VCaP (cell line): ENCODE results near the gene GRAMD1A.

Experiments
- H3K27ac ChIP-seq: fragments of 450-650 bp; 2 replicates; pipeline ENCODE4 v1.5.1; 2017
- TF ChIP-seq, protein P1 (sequence below): fragments of 450-650 bp; conservative IDR thresholded peaks from 2 replicates; pipeline ENCODE4 v1.5.1; 2017; ENCODE audit warnings: mild to moderate bottlenecking, moderate library complexity

The GRAMD1A gene

DNA sequence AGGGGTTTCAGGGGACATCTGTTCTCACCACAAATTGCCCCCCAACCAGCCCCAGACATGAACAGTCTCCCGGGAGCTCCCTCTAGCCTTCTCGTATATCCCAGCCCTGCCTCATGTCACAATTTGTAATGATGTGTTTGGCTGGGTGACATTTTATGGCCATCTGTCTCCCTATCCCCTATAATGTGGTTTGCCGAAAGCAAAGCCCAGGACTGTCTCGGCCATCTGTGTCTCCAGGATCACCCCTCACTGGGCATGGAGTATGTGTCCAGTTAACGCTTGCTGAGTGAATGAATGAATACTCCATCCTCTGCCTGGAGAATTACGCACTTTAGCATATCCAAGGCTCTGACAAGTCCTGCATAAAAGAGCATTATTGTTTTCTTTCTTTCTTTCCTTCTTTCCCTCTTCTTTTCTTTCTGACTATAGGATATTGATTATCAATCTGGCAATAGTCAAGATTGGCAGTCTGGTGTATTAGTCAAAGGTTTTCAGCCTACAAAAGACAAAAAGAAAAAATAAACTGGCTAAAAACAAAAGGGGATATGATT, 56.5 kb downstream of the GRAMD1A start:
- H3K27ac ChIP-seq, result no peak overlapping the region
- TF ChIP-seq, protein P1, sequence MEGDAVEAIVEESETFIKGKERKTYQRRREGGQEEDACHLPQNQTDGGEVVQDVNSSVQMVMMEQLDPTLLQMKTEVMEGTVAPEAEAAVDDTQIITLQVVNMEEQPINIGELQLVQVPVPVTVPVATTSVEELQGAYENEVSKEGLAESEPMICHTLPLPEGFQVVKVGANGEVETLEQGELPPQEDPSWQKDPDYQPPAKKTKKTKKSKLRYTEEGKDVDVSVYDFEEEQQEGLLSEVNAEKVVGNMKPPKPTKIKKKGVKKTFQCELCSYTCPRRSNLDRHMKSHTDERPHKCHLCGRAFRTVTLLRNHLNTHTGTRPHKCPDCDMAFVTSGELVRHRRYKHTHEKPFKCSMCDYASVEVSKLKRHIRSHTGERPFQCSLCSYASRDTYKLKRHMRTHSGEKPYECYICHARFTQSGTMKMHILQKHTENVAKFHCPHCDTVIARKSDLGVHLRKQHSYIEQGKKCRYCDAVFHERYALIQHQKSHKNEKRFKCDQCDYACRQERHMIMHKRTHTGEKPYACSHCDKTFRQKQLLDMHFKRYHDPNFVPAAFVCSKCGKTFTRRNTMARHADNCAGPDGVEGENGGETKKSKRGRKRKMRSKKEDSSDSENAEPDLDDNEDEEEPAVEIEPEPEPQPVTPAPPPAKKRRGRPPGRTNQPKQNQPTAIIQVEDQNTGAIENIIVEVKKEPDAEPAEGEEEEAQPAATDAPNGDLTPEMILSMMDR, result no peak

- TF ChIP-seq, protein P1, result no peak
- H3K27ac ChIP-seq, result no peak overlapping the region
Observed at GRCh38 chr19:35058370-35058769, 58.2 kb downstream of the GRAMD1A start.

DNA sequence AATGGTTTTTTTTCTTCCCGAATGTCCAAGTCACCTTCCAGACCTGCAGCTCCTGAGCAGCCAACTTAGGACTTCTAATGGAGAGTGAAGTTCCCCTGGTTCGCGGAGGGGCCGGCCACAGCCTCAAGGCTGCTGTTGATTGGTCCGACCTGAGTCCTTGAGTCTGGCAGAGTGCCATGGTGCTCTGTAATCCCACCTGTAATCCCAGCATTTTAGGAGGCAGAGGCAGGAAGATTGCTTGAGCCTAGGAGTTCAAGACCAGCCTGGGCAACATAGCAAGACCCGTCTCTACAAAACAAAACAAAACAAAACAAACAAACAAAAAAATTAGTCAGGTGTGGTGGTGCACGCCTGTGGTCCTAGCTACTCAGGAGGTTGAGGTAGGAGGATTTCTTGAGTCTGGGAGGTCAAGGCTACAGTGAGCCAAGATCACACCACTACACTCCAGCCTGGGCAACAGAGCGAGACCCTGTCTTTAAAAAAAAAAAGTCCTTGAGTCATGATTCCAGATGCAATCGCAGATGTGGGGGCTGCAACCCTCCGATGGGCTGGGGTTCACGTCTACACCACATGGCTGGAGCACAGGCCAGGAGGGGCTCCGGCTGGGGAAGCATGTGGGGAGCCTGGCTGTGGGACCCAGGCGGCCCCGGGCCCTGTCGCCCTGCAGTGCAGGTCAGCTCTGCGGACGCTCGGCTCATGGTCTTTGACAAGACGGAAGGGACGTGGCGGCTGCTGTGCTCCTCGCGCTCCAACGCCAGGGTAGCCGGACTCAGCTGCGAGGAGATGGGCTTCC, 59.1 kb downstream of the GRAMD1A start:
- TF ChIP-seq, protein P1, result no peak

DNA sequence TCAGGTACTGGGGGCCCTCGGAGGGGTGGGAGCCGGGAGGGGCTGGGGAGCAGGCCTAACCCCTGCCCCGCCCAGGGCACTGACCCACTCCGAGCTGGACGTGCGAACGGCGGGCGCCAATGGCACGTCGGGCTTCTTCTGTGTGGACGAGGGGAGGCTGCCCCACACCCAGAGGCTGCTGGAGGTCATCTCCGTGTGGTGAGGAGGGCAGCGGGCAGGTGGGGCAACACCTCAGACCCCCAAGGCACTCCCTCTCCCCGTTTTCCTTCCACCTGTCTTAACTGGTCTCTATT, 59.6 kb downstream of the GRAMD1A start:
- H3K27ac ChIP-seq, result no peak overlapping the region
- TF ChIP-seq, protein P1, result no peak

More for the DNA sequence above, 59.1 kb downstream of the GRAMD1A start:
- no peak overlapping the region for H3K27ac ChIP-seq

GRCh38 chr19:35060160-35060855, 60.2 kb downstream of the GRAMD1A start:
- no peak overlapping the region for H3K27ac ChIP-seq
- TF ChIP-seq, protein P1, result no peak

- TF ChIP-seq, protein P1, result no peak
Observed at GRCh38 chr19:35061583-35062373, 61.7 kb downstream of the GRAMD1A start.

GRCh38 chr19:35062942-35063341, 62.8 kb downstream of the GRAMD1A start:
- H3K27ac ChIP-seq, result peak overlapping the region; percentile 27; the same call in 1 of the 2 replicates
- TF ChIP-seq, protein P1, result no peak

More at GRCh38 chr19:35061583-35062373, 61.7 kb downstream of the GRAMD1A start:
- H3K27ac ChIP-seq, result no peak overlapping the region
